Transverse colon (tissue), 4 donors: ENCODE results near the gene EIF3F.

ENCODE experiments used
- CTCF ChIP-seq, 5 experiments: fragments of 200-600 bp in 3 of 5; fragments of 450-650 bp in 2 of 5; sonication (generic) in 3 of 5; IDR thresholded peaks; 1 replicate in 2 of 5; 2 replicates in 3 of 5; pipeline ENCODE4 v1.5.1; 2016 to 2017; ENCODE audit warnings: antibody characterized with exemption in 5 of 5, inconsistent platforms in 3 of 5, mild to moderate bottlenecking in 2 of 5, moderate library complexity in 1 of 5
- POLR2A ChIP-seq: fragments of 450-650 bp; IDR thresholded peaks from one replicate; pipeline ENCODE4 v1.6.1; 2016; ENCODE audit warnings: antibody characterized with exemption, mild to moderate bottlenecking, moderate library complexity
- POLR2AphosphoS5 ChIP-seq, 3 donors: sonication (generic); formaldehyde crosslinking; IDR thresholded peaks; one replicate each; pipeline ENCODE4 v1.6.1; 2016; ENCODE audit warnings: antibody characterized with exemption in 3 of 3

- no peak for TF ChIP-seq POLR2AphosphoS5 (IDR thresholded peaks at IDR 0.05)
- TF ChIP-seq POLR2A = no peak
- no peak for TF ChIP-seq CTCF (IDR thresholded peaks at IDR 0.05)
Measured at GRCh38 chr11:8047382-8047781, 60.2 kb downstream of the EIF3F start.
